Keratinocyte (primary cell): Measurements from ENCODE around the gene DDA1. TPM values are rescaled to one million over a fixed set of nuclear protein-coding genes. Genes with fewer than 3 reads are reported as not detected.

Experiments
- DNase-seq: peaks from one replicate; pipeline ENCODE4 v3.0.0-alpha.2; 2011; ENCODE audit warnings: low read depth, missing footprints, low spot score
- FAIRE-seq: peaks from 2 replicates; lab custom pipeline; 2011; peaks lifted over from hg19 to GRCh38; lab: Jason Lieb, UNC
- H2AFZ ChIP-seq: 2 replicates; pipeline ENCODE4 v1.6.0; 2012; ENCODE audit warnings: low read length, control low read depth, inconsistent platforms; ENCODE audit not compliant: control insufficient read depth
- H3K27ac ChIP-seq: 2 replicates; pipeline ENCODE4 v1.5.1; 2011; ENCODE audit warnings: low read length; ENCODE audit not compliant: control insufficient read depth, insufficient read depth
- H3K27me3 ChIP-seq: 3 replicates; pipeline ENCODE4 v1.6.0; 2011; ENCODE audit warnings: low read length; ENCODE audit not compliant: control insufficient read depth, insufficient read depth; ENCODE audit errors: extremely low read depth
- H3K36me3 ChIP-seq, 2 experiments: 2 replicates in 1 of 2; 3 replicates in 1 of 2; pipeline ENCODE4 v1.5.1; 2011; ENCODE audit warnings: low read length in 2 of 2, mild to moderate bottlenecking in 1 of 2; ENCODE audit not compliant: control insufficient read depth in 2 of 2, insufficient read depth in 2 of 2; ENCODE audit errors: extremely low read depth in 1 of 2
- H3K4me1 ChIP-seq: 3 replicates; pipeline ENCODE4 v1.5.1; 2011; ENCODE audit warnings: low read length; ENCODE audit not compliant: control insufficient read depth, insufficient read depth; ENCODE audit errors: extremely low read depth
- H3K4me2 ChIP-seq: 3 replicates; pipeline ENCODE4 v1.6.0; 2011; ENCODE audit warnings: low read depth, low read length; ENCODE audit not compliant: control insufficient read depth, insufficient read depth; ENCODE audit errors: extremely low read depth
- H3K4me3 ChIP-seq, 3 experiments: fragments of 200-600 bp in 1 of 3; sonication (generic) in 1 of 3; 2 replicates in 2 of 3; 3 replicates in 1 of 3; pipeline ENCODE4 v1.5.1; 2011 to 2016; ENCODE audit warnings: low read length in 3 of 3, mild to moderate bottlenecking in 3 of 3, control low read depth in 2 of 3, inconsistent platforms in 1 of 3, low read depth in 1 of 3, mixed read lengths in 1 of 3, mixed run types in 1 of 3, moderate library complexity in 1 of 3; ENCODE audit not compliant: control insufficient read depth in 2 of 3, insufficient read depth in 2 of 3; ENCODE audit errors: extremely low read depth in 1 of 3
- H3K79me2 ChIP-seq: 2 replicates; pipeline ENCODE4 v1.6.0; 2012; ENCODE audit warnings: low read length; ENCODE audit not compliant: control insufficient read depth, insufficient read depth
- H3K9ac ChIP-seq: 3 replicates; pipeline ENCODE4 v1.6.0; 2011; ENCODE audit warnings: low read length; ENCODE audit not compliant: control insufficient read depth, insufficient read depth; ENCODE audit errors: extremely low read depth
- H3K9me1 ChIP-seq: 3 replicates; pipeline ENCODE4 v1.6.0; 2011; ENCODE audit warnings: low read length; ENCODE audit not compliant: control insufficient read depth, insufficient read depth; ENCODE audit errors: extremely low read depth
- H3K9me3 ChIP-seq: 2 replicates; pipeline ENCODE4 v1.5.1; 2012; ENCODE audit warnings: low read depth, low read length; ENCODE audit not compliant: control insufficient read depth
- H4K20me1 ChIP-seq: 3 replicates; pipeline ENCODE4 v1.6.0; 2011; ENCODE audit warnings: low read length; ENCODE audit not compliant: control insufficient read depth, insufficient read depth; ENCODE audit errors: extremely low read depth
- CTCF ChIP-seq, 3 experiments: IDR thresholded peaks in 1 of 3; conservative IDR thresholded peaks in 1 of 3; optimal IDR thresholded peaks in 1 of 3; 2 replicates in 2 of 3; 3 replicates in 1 of 3; pipeline versions ENCODE3 to v1.5.1; 2011; ENCODE audit warnings: low read length in 3 of 3, mild to moderate bottlenecking in 3 of 3, moderate library complexity in 2 of 3, control low read depth in 1 of 3, inconsistent platforms in 1 of 3; ENCODE audit not compliant: insufficient read depth in 2 of 3; ENCODE audit errors: extremely low read depth in 1 of 3
- EZH2 ChIP-seq: IDR thresholded peaks from one replicate; pipeline ENCODE4 v1.6.1; 2012; ENCODE audit warnings: inconsistent platforms, mild to moderate bottlenecking, low read length, moderate library complexity
- dilution Hi-C: fragments of 300-500 bp; cut with MboI; formaldehyde crosslinking; loops from one replicate; pipeline ENCODE4 v1.7.0; 2020; ENCODE audit warnings: low sequenced_read_pairs; ENCODE audit not compliant: extremely low pct_ligation_motif_present
- polyA plus RNA-seq, 5 experiments: library from polyadenylated mRNA; depleted of rRNA in 3 of 5; stranded (reverse) in 3 of 5; stranded (forward) in 1 of 5; unstranded in 1 of 5; fragments of >200 nt; gene quantifications; 1 replicate in 1 of 5; 2 replicates in 3 of 5; 3 replicates in 1 of 5; pipeline versions ENCODE4 v1.2.1 to v1.2.3, GENCODE V29; 2011 to 2012; ENCODE audit warnings: missing spikeins in 2 of 5, low read depth in 1 of 5, low replicate concordance in 1 of 5

DDA1 gene
- polyA plus RNA-seq, 1 donor (not counting 4 experiments of a cell fraction or from before 2014, with no cell fraction given), result 59.4 TPM

- no peaks in the 10 kb centered on the region for H4K20me1 ChIP-seq
- H2AFZ ChIP-seq, result no peak overlapping the region
- dilution Hi-C loops, result no loop called here
- no peaks in the 10 kb centered on the region for H3K9me1 ChIP-seq
- H3K4me2 ChIP-seq, result no peak overlapping the region
- no peaks in the 10 kb centered on the region for H3K36me3 ChIP-seq
- no peaks in the 10 kb centered on the region for H3K27me3 ChIP-seq
- no peak overlapping the region for H3K27ac ChIP-seq
- no peaks in the 10 kb centered on the region for H3K79me2 ChIP-seq
- H3K4me3 ChIP-seq, result no peak overlapping the region
- FAIRE-seq (no peak), DNase-seq (no peak)
- TF ChIP-seq CTCF (optimal IDR thresholded peaks at IDR 0.05 in 1 of 3, IDR thresholded peaks at IDR 0.05 in 1 of 3, conservative IDR thresholded peaks at IDR 0.05 in 1 of 3; ENCODE audit: extremely low read depth in 1 of 3, insufficient read depth in 2 of 3, low read length in 3 of 3), result no peak
- no peak for TF ChIP-seq EZH2
- no peak overlapping the region for H3K9ac ChIP-seq
- peaks cover 6% of the 10 kb centered on the region for H3K4me1 ChIP-seq
- H3K9me3 ChIP-seq, result no peaks in the 10 kb centered on the region
Observed at GRCh38 chr19:17352608-17353280, 43.4 kb downstream of the DDA1 start.

GRCh38 chr19:17353386-17353785 lies 44.0 kb downstream of the DDA1 start:
- Histone ChIP-seq H4K20me1 (no peaks in the 10 kb centered on the region), H3K9me3 (no peaks in the 10 kb centered on the region), H3K4me2 (no peak overlapping the region), H3K79me2 (no peaks in the 10 kb centered on the region), H3K4me1 (peaks cover 6% of the 10 kb centered on the region), H3K27me3 (no peaks in the 10 kb centered on the region), H3K27ac (no peak overlapping the region), H2AFZ (no peak overlapping the region), H3K9me1 (no peaks in the 10 kb centered on the region), H3K36me3 (no peaks in the 10 kb centered on the region), H3K4me3 (no peak overlapping the region), H3K9ac (no peak overlapping the region)
- TF ChIP-seq CTCF (optimal IDR thresholded peaks at IDR 0.05 in 1 of 3, IDR thresholded peaks at IDR 0.05 in 1 of 3, conservative IDR thresholded peaks at IDR 0.05 in 1 of 3; ENCODE audit: extremely low read depth in 1 of 3, insufficient read depth in 2 of 3, low read length in 3 of 3) (no peak), EZH2 (no peak)
- FAIRE-seq, result no peak
- dilution Hi-C loops, result no loop called here
- no peak for DNase-seq
